AG08395 (cell line): ENCODE results near the gene PSAP.

ENCODE experiments used
- DNase-seq: peaks from one replicate; pipeline ENCODE4 v3.0.0; 2012; ENCODE audit warnings: mixed read lengths, low spot score

PSAP gene

DNA sequence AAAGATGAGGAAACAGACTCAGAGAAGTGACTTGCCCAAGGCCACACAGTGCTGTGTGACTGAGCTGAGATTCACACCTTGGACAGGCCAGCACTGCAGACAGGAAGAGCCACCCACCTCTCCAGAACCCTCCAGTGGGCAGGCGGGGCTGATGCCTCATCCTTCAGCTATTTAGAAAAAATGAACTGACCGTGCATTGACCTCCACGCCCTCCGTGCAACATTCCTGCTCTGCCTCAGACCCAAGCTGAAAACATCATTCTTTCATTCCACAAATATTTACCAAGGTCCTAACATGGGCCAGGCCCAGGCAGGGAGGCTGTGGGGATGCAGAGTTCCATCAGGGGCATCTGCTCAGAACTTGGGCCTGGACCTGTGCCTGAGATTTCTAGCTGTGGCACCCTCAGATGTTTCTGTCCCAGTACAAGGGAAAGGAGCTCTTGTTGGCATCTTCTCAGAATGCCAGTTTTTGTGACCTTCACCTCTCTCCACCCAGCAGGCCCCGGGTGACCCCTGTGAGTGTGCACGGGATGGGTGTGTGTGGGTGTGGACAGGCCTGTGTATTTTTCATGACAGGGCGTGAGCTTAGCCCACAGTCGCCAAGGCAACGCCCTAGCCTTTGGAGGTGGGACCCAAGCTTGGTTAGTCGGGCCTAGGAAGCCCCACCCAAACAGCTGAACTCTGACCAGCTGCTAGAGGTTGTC is 84.2 kb downstream of the PSAP start:
- DNase-seq: peak; percentile 91
